OCI-LY7 (cell line): Measurements from ENCODE around the gene LHX3. TPM values are rescaled to one million over a fixed set of nuclear protein-coding genes. Genes with fewer than 3 reads are reported as not detected.

Experiments used
- BruUV-seq: library from RNA; stranded (reverse); fragments of 400-500 nt; replicated peaks from 2 replicates; lab custom pipeline; 2021; lab: Mats Ljungman, UMichigan
- CTCF ChIA-PET: fragments of 300-600 bp; sonication (Branson Sonifier 250); formaldehyde crosslinking; loops from one replicate; lab custom pipeline; 2022; ENCODE audit warnings: antibody characterized with exemption; ENCODE audit not compliant: unreplicated experiment; lab: Charles Lee
- POLR2A ChIA-PET: fragments of 300-600 bp; sonication (Branson Sonifier 250); formaldehyde crosslinking; loops from one replicate; lab custom pipeline; 2022; ENCODE audit warnings: antibody characterized with exemption; lab: Charles Lee
- DNase-seq: peaks from one replicate; pipeline ENCODE4 v3.0.0-alpha.2; 2015; ENCODE audit warnings: low spot score
- H2AFZ ChIP-seq: fragments of 200-600 bp; sonication (generic), shearing (Covaris generic); 2 replicates; pipeline ENCODE4 v1.6.1; 2014; ENCODE audit warnings: mild to moderate bottlenecking, antibody characterized with exemption, low read length, moderate library complexity
- H3K27ac ChIP-seq: fragments of 200-600 bp; sonication (generic); 2 replicates; pipeline ENCODE4 v1.5.1; 2014; ENCODE audit warnings: mixed run types, low read depth, mild to moderate bottlenecking, moderate library complexity, low read length, inconsistent platforms; ENCODE audit not compliant: poor library complexity, severe bottlenecking
- H3K36me3 ChIP-seq: fragments of 200-600 bp; sonication (generic); 2 replicates; pipeline ENCODE4 v1.6.1; 2014; ENCODE audit warnings: mild to moderate bottlenecking, antibody characterized with exemption, low read length, moderate library complexity, mixed read lengths; ENCODE audit not compliant: insufficient read depth
- H3K4me1 ChIP-seq: fragments of 200-600 bp; sonication (generic); 2 replicates; pipeline ENCODE4 v1.5.1; 2014; ENCODE audit warnings: mild to moderate bottlenecking, low read length; ENCODE audit not compliant: insufficient read depth, poor library complexity, severe bottlenecking
- H3K4me2 ChIP-seq: fragments of 200-600 bp; sonication (generic); 2 replicates; pipeline ENCODE4 v1.6.1; 2014; ENCODE audit warnings: mild to moderate bottlenecking, low read length
- H3K4me3 ChIP-seq: fragments of 200-600 bp; sonication (generic); 2 replicates; pipeline ENCODE4 v1.5.1; 2014; ENCODE audit warnings: mild to moderate bottlenecking, low read depth, low read length; ENCODE audit not compliant: poor library complexity, severe bottlenecking
- H3K79me2 ChIP-seq: fragments of 200-600 bp; sonication (generic); 2 replicates; pipeline ENCODE4 v1.6.1; 2016; ENCODE audit warnings: low read depth, mild to moderate bottlenecking, low read length, moderate library complexity, mixed read lengths; ENCODE audit not compliant: insufficient read depth
- H3K9me2 ChIP-seq: fragments of 200-600 bp; sonication (generic); 2 replicates; pipeline ENCODE4 v1.6.1; 2016; ENCODE audit warnings: mild to moderate bottlenecking, low read length, mixed read lengths; ENCODE audit not compliant: insufficient read depth
- H3K9me3 ChIP-seq: fragments of 200-600 bp; sonication (generic); 2 replicates; pipeline ENCODE4 v1.6.1; 2014; ENCODE audit warnings: mild to moderate bottlenecking, mixed run types, low read length, mixed read lengths
- H4K20me1 ChIP-seq: fragments of 200-600 bp; sonication (generic); 2 replicates; pipeline ENCODE4 v1.6.1; 2014; ENCODE audit warnings: mild to moderate bottlenecking, antibody characterized with exemption, low read length, moderate library complexity, mixed read lengths; ENCODE audit not compliant: insufficient read depth
- CTCF ChIP-seq: fragments of 200-600 bp; sonication (generic); conservative IDR thresholded peaks from 2 replicates; pipeline ENCODE4 v1.5.1; 2014; ENCODE audit warnings: mild to moderate bottlenecking, antibody characterized with exemption, low read length, moderate library complexity, mixed read lengths
- EZH2phosphoT487 ChIP-seq: fragments of 200-600 bp; sonication (generic); IDR thresholded peaks from 2 replicates; pipeline ENCODE4 v1.6.1; 2018; ENCODE audit warnings: low read depth, borderline replicate concordance, mild to moderate bottlenecking, mixed run types, antibody characterized with exemption, low read length, moderate library complexity, mixed read lengths
- intact Hi-C: fragments of 100-400 bp; cut with micrococcal nuclease; formaldehyde crosslinking; loops from one replicate; pipeline ENCODE4 v1.10.0; 2022; ENCODE audit not compliant: unreplicated experiment
- total RNA-seq, 2 experiments: library from RNA; depleted of rRNA in 1 of 2; stranded (reverse); fragments of >200 nt in 1 of 2; shearing (Covaris generic) in 1 of 2; gene quantifications; 2 replicates each; pipeline ENCODE4 v1.2.3, GENCODE V29; 2014 to 2022

LHX3 gene
- total RNA-seq, 2 experiments from 2014 or later = 0.15 TPM; not detected in 1

GRCh38 chr9:136193891-136194279 is 11.0 kb downstream of the LHX3 start:
- no peak overlapping the region for H2AFZ ChIP-seq
- H3K4me1 ChIP-seq = peaks cover 19% of the 10 kb centered on the region
- BruUV-seq = no TSS peak
- H3K9me3 ChIP-seq = no peaks in the 10 kb centered on the region
- TF ChIP-seq CTCF = no peak
- TF ChIP-seq EZH2phosphoT487 = no peak
- no peaks in the 10 kb centered on the region for H3K9me2 ChIP-seq
- H3K27ac ChIP-seq = no peak overlapping the region
- CTCF ChIA-PET = no interaction called here
- H4K20me1 ChIP-seq = no peaks in the 10 kb centered on the region
- H3K36me3 ChIP-seq = no peaks in the 10 kb centered on the region
- no peak for DNase-seq
- intact Hi-C loops = no loop called here
- H3K4me3 ChIP-seq = no peak overlapping the region
- H3K4me2 ChIP-seq = no peak overlapping the region
- H3K79me2 ChIP-seq = no peaks in the 10 kb centered on the region
- POLR2A ChIA-PET = no interaction called here

- POLR2A ChIA-PET = no interaction called here
- H3K4me3 ChIP-seq = no peak overlapping the region
- no peak overlapping the region for H2AFZ ChIP-seq
- H3K4me2 ChIP-seq = no peak overlapping the region
- H3K9me2 ChIP-seq = no peaks in the 10 kb centered on the region
- no peaks in the 10 kb centered on the region for H3K9me3 ChIP-seq
- intact Hi-C loops = no loop called here
- no peaks in the 10 kb centered on the region for H3K36me3 ChIP-seq
- H3K27ac ChIP-seq = no peak overlapping the region
- no peak for TF ChIP-seq CTCF
- no peak for TF ChIP-seq EZH2phosphoT487
- no peaks in the 10 kb centered on the region for H4K20me1 ChIP-seq
- DNase-seq = no peak
- H3K4me1 ChIP-seq = peaks cover 19% of the 10 kb centered on the region
- no peaks in the 10 kb centered on the region for H3K79me2 ChIP-seq
- no TSS peak for BruUV-seq
- CTCF ChIA-PET = no interaction called here
These were observed 11.6 kb downstream of the LHX3 start for GRCh38 chr9:136193127-136193890.
